SK-N-SH (cell line): ENCODE results near the gene TIMM22.

Source experiments
- CTCF ChIP-seq: fragments of 200-600 bp; sonication (generic); IDR thresholded peaks from 2 replicates; pipeline ENCODE4 v1.6.1; 2017; ENCODE audit warnings: antibody characterized with exemption, mild to moderate bottlenecking, moderate library complexity
- POLR2AphosphoS5 ChIP-seq: IDR thresholded peaks from 2 replicates; pipeline ENCODE4 v1.6.1; 2012; ENCODE audit warnings: low read depth, low read length

GRCh38 chr17:1038459-1039122, 41.7 kb downstream of the TIMM22 start:
- TF ChIP-seq CTCF (no peak), POLR2AphosphoS5 (no peak)
